ENCODE data around the gene SNAI3. TPM values are rescaled to one million over a fixed set of nuclear protein-coding genes. Genes with fewer than 3 reads are reported as not detected.

SNAI3 gene
- total RNA-seq, result 1 to 10 TPM in 7 of 10 donors, under 1 TPM in 3; 0.21 to 8.6 (median 1.1) TPM
- 1 to 10 TPM; 2.3 to 4.5 TPM for polyA plus RNA-seq
- long read RNA-seq, donor 1, partial matches to known transcripts, result 8 of 39 reads
- long read RNA-seq, donor 1, other reads (novel, unspliced or antisense), result 29 of 39 reads
- long read RNA-seq, donor 2, transcript SNAI3-201 (3 exons, 1,732 nt), result major isoform, 6 of 44 reads
- long read RNA-seq, donor 2, partial matches to known transcripts, result 8 of 44 reads
- long read RNA-seq, donor 2, other reads (novel, unspliced or antisense), result 30 of 44 reads
- long read RNA-seq, donor 3, partial matches to known transcripts, result 1 of 35 reads
- long read RNA-seq, donor 3, other reads (novel, unspliced or antisense), result 32 of 35 reads

- Histone ChIP-seq H3K27ac (peak within 1 kb of the TSS in 4 of 10 donors; percentile 13 to 89 (median 42)), H3K4me3 (peak within 1 kb of the TSS; percentile 40 to 86 (median 60))
Measured at GRCh38 chr16:88686439-88687253, at the start of gene SNAI3. Gene SNAI3, minus strand, starts transcription at chr16:88686507. Its CDS starts 101 bp downstream, at chr16:88686406.

GRCh38 chr16:88736088-88736487 is 49.8 kb upstream of the SNAI3 start:
- no peak for TF ChIP-seq CTCF (IDR thresholded peaks at IDR 0.05)
- Histone ChIP-seq H3K27me3 (no peaks in the 10 kb centered on the region), H3K9me3 (no peaks in the 10 kb centered on the region), H3K36me3 (peaks cover 0 to 83% (median 0%) of the 10 kb centered on the region in 9 donors), H3K4me1 (peaks cover 0 to 10% (median 4%) of the 10 kb centered on the region in 9 donors), H3K4me3 (no peak overlapping the region), H3K27ac (no peak overlapping the region)
- WGBS, 2 donors, result 94 to 95% methylated on average over 18 to 21 of the region's 21 CpGs
- intact Hi-C loops (cut with DNase I), result loop anchor here in 6 of 10 donors (2.0 to 10.0 kb wide), 5 partner anchors 49 to 481 kb away; partner anchors contain the start of genes ZNF778 (in 3 of the 6) and PIEZO1 (in 1 of the 6)
- DNase-seq (no peak), ATAC-seq (no peak)

More at GRCh38 chr16:88686439-88687253, at the start of gene SNAI3:
- no peaks in the 10 kb centered on the region for H3K36me3 ChIP-seq
- DNase-seq (peak; percentile 75 to 84), ATAC-seq (peak; percentile 81 to 91 (median 90))
- no peaks in the 10 kb centered on the region for H3K9me3 ChIP-seq
- WGBS, 2 donors, result 6 to 10% methylated on average over 45 to 65 of the region's 65 CpGs
- peaks cover 0 to 79% (median 47%) of the 10 kb centered on the region in 7 donors for H3K27me3 ChIP-seq
- TF ChIP-seq CTCF (IDR thresholded peaks at IDR 0.05), result no peak
- intact Hi-C loops (cut with DNase I), result no loop called here
- H3K4me1 ChIP-seq, result peaks cover 6 to 51% (median 21%) of the 10 kb centered on the region in 9 donors

DNA sequence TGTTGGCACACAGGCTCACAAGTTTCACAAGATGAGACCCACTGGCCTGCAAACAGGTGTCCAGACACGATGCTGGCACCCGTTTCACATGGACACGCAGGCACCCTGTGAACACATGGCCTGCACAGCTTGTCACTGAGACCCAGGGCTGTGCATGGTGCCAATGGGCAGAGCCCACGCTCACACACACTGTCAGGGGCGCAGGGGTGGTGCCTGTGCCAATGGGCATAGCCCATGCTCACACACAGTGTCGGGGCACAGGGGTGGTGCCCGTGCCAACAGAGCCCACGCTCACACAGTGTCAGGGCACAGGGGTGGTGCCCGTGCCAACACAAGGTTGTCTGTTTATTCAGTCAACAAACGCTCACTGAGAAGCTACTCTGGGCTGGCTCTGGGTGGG is 49.3 kb upstream of the SNAI3 start:
- no peak overlapping the region for H3K4me3 ChIP-seq
- no peak overlapping the region for H3K27ac ChIP-seq
- TF ChIP-seq CTCF (IDR thresholded peaks at IDR 0.05), result no peak
- peaks cover 0 to 10% (median 4%) of the 10 kb centered on the region in 9 donors for H3K4me1 ChIP-seq
- intact Hi-C loops (cut with DNase I), result loop anchor here in 6 of 10 donors (2.0 to 10.0 kb wide), 5 partner anchors 49 to 482 kb away; partner anchors contain the start of genes ZNF778 (in 3 of the 6) and PIEZO1 (in 1 of the 6)
- DNase-seq (no peak), ATAC-seq (no peak)
- H3K36me3 ChIP-seq, result peaks cover 0 to 83% (median 0%) of the 10 kb centered on the region in 9 donors
- no peaks in the 10 kb centered on the region for H3K9me3 ChIP-seq
- WGBS, 2 donors, result 92% methylated on average over 10 of the region's 10 CpGs
- H3K27me3 ChIP-seq, result no peaks in the 10 kb centered on the region

DNA sequence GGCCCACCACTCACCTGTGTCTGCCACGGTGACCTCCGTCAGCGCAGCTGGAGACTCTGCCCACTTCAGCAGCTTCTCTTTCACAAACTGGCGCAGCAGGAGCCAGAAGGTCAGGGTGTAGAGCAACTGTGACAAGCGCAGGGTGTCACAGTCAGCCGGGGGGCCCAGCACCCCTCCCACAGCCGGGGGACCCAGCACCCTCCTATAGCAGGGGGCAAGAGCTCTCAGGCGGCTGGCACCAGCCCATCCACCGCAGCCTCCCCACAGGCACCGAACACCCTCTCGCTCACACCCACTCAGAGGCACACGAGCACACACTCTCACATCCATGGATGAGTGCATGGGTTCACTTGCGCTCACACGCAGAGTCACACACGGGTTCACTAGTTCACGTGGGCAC is 48.8 kb upstream of the SNAI3 start:
- TF ChIP-seq CTCF (IDR thresholded peaks at IDR 0.05), result no peak
- Histone ChIP-seq H3K4me3 (no peak overlapping the region), H3K27me3 (no peaks in the 10 kb centered on the region), H3K4me1 (peaks cover 0 to 10% (median 4%) of the 10 kb centered on the region in 9 donors), H3K36me3 (peaks cover 0 to 82% (median 0%) of the 10 kb centered on the region in 9 donors), H3K9me3 (no peaks in the 10 kb centered on the region), H3K27ac (no peak overlapping the region)
- 94 to 95% methylated on average over 16 of the region's 16 CpGs for WGBS, 2 donors
- DNase-seq (no peak), ATAC-seq (no peak)
- intact Hi-C loops (cut with DNase I), result loop anchor here in 5 of 10 donors (5.0 to 10.0 kb wide), 3 partner anchors 432 to 482 kb away; partner anchors contain the start of gene ZNF778 (in 3 of the 5)
